ENCODE data around the gene PERM1.

PERM1 gene

GRCh38 chr1:945688-946556, 36.0 kb downstream of the PERM1 start:
- DNase-seq = no peak

- no peak for DNase-seq
These were observed 37.3 kb downstream of the PERM1 start for GRCh38 chr1:944341-945325.

- DNase-seq = no peak
These were observed 38.1 kb downstream of the PERM1 start for GRCh38 chr1:943545-944340.

- DNase-seq = no peak
These were observed 38.9 kb downstream of the PERM1 start for GRCh38 chr1:942864-943533.

GRCh38 chr1:942411-942821, 39.5 kb downstream of the PERM1 start:
- DNase-seq = no peak

DNA sequence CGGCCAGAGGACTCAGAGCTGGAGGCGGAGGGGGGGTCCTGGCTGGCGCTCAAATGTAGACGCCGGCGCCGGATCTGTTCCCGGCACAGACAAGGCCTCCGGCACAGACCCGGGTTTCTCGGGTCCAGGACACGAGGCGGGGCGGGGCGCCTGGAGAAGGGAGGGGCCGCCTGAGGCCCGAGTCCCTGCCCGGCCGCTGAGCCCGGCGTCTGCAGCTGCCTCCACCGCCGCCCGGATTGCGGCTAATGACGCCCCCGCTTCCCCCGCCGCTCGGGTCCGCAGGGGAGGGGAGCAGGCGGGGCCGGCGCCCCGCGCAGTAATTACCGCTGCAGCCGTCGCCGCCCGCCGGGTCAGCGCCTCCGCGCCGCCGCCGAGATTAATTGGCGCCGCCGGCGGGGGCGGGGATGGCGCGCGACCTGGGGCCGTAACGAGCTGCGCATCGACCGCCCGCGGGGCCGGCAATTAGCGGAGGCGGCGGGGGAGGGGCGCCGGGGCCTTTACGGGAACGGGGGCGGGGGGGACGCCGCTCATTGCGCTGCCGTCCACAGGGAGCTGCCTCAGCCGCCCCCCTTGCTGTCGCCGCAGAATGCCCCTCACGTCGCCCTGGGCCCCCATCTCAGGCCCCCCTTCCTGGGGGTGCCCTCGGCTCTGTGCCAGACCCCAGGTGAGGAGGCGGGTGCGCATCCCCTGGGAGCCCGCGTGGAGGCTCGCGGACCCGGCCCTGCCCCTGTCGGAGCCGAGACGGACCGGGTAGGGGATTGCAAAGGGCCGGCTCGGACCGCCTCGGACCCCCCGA, 40.1 kb downstream of the PERM1 start:
- no peak for DNase-seq

GRCh38 chr1:941015-941587, 40.8 kb downstream of the PERM1 start:
- DNase-seq = no peak

GRCh38 chr1:940107-941014, 41.5 kb downstream of the PERM1 start:
- DNase-seq = peak; percentile 26

DNA sequence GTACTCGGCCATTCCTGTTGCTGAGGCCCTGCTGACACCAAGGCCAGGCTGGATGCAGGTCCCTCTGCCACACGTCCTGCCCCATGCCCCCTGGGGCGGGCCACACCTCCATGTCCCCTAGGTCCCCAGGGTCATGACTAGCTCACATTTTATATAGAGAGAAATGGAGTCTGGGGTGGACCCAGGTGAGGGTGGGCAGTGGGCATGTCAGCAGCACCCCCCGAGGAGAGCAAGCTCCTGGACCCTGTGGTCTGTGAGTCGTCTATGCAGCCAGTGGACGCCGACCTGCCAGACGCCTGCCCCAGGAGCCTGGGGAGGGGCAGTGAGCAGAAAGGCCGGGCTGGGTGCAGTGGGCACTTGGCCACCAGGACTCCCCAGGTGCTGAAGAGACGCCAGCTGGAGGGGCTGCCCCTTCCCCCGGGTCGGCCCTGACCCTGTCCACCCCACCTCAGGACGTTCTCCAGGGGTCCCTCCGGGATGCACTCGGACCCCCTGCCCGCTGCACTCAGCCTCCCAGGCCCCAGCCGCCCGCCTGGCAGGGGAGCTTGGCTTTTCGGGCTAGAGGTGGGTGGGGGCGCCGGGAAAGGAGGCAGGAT, 42.3 kb downstream of the PERM1 start:
- no peak for DNase-seq

GRCh38 chr1:938711-939489, 43.0 kb downstream of the PERM1 start:
- no peak for DNase-seq

DNA sequence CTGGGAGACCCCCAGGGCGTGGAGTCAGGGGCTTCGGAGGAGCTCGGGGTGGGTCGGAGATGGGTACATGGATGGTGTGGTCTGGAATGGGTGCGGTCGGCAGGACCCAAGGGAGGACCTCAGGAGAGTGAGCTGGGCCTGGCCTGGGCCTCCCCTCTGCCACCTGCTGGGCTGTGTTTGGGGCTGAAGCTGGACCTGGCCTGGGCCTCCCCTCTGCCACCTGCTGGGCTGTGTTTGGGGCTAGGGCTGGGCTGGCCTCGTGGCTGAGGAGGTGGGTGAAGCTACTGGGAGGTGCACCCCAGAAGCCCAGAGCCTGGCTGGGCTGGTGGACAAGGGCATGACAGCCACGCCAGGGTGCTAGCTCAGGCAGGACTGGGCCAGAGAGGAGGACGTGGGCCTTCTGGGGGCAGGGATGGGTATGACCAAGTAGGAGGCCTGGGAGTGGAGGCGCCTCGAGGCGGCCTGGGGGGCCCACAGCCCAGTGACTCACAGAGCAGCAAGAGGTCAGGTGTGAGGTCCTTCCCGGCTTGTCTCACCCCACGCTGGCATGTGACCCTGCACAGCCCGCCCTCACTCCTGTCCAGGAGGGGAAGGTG, 43.7 kb downstream of the PERM1 start:
- DNase-seq = no peak

DNA sequence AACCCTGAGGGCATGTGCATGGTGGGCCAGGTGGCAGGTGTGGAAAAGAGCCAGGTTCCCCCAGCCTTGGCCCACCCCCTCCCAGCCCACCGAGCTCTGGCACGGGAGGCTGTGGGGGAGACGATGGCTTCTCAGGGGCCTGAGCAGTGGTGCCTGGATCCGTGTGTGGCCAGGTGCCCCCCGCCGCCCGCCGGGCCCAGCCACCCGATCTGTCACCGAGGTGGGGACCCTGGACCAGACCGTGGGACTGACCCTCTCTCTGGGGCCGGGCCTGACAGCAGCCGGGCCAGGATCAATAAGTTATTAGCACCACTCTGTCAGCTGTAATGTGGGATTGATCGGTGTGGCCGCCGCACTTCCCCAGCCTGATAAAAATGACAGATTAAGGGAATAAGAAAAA, 44.4 kb downstream of the PERM1 start:
- DNase-seq = no peak

- no peak for DNase-seq
These were observed 45.3 kb downstream of the PERM1 start for GRCh38 chr1:936348-937264.

DNA sequence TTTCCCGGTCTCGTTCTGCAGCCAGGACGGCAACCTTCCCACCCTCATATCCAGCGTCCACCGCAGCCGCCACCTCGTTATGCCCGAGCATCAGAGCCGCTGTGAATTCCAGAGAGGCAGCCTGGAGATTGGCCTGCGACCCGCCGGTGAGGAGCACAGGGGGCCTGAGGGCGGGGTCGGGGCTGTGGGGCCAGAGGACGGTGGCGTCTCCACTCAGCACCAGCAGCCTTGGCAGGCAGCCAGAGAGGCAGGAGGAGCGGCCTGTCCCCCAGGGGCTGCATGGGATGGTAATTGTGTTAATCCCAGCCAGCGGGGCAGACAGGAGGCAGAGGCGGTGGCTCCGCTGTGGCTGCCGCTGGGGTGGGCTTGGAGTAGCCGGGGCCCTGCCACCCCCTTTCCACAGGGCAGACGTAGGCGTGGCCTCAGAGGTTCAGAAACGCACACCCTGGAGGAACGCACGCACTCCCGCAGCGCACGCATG, 46.1 kb downstream of the PERM1 start:
- DNase-seq = no peak

DNA sequence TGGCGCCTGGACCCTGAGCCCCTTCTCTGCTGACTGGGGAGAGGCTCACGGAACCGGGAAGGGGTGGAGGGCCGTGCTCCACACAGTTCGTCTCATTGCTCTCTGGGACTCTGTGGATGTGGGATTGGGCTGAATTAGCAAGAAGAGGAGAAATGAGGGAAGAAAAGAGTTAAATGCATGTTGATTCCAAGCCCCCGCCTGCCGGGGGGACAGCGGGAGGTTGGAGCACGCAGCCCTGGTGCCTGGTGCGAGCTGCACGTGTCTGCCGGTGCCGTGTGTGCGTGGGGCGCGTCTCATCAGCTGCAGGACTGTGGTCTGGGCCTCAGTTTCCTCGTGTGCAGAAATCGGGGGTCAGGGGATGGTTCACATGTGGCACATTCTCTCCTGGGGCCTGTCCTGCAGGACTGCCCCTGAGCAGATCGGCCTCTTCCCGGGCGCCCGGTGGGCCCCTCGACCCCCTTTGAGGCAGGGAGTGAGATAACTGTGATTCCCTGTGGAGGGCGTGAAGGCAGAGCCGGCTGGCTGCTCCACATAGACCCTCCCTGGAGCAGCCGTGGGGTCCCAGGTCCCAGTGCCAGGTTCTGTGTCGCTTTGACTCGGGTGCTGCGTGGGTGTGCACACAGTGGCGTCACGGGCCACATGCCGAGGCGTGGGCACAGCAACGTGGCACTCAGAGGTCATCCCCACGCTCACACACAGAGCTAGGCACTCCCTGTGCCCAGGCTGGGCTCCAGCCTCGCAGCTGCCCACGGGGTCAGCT, 46.7 kb downstream of the PERM1 start:
- no peak for DNase-seq

DNA sequence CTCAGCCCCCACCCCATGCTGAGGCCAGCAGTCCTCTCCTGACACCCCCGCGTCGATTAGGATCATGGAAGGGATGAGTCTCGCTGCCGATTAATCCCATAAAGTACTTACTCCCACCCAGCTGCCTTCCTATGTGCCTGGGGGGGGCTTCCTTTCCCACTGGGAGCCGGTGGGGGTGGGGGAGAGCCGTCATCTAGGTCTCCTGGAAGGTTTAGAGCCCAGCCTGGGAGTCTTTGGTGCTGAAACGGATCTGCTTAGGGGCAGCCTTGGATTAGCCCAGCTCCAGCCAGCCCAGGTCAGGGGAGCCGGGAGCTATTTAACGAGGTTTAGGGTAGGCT, 48.3 kb downstream of the PERM1 start:
- no peak for DNase-seq

Measured in CD4-positive, alpha-beta T cell treated with Interleukin-17A for 4 hours (primary cell).